HG03280 (cell line): ENCODE results near the gene MYOCD.

Experiments
- ATAC-seq: cut with Tn5 transposase; IDR thresholded peaks from one replicate; pipeline ENCODE4 v1.9.1; 2021; ENCODE audit warnings: mild to moderate bottlenecking, moderate library complexity; ENCODE audit not compliant: unreplicated experiment

MYOCD gene

GRCh38 chr17:12640364-12640763 is 25.3 kb upstream of the MYOCD start:
- no peak for ATAC-seq

- no peak for ATAC-seq
These were observed 24.6 kb upstream of the MYOCD start for GRCh38 chr17:12641084-12641483.

- no peak for ATAC-seq
These were observed 23.7 kb upstream of the MYOCD start for GRCh38 chr17:12642034-12642433.

- ATAC-seq, result no peak
These were observed 21.9 kb upstream of the MYOCD start for GRCh38 chr17:12643822-12644221.

- no peak for ATAC-seq
These were observed 21.1 kb upstream of the MYOCD start for GRCh38 chr17:12644623-12645022.

- ATAC-seq, result no peak
These were observed 18.8 kb upstream of the MYOCD start for GRCh38 chr17:12646761-12647422.

- ATAC-seq, result no peak
These were observed 17.2 kb upstream of the MYOCD start for GRCh38 chr17:12648498-12648897.

GRCh38 chr17:12655936-12656335 is 9.8 kb upstream of the MYOCD start:
- ATAC-seq, result no peak

- no peak for ATAC-seq
These were observed 9.3 kb upstream of the MYOCD start for GRCh38 chr17:12656354-12656753.

- no peak for ATAC-seq
These were observed 6.2 kb upstream of the MYOCD start for GRCh38 chr17:12659500-12659899.

GRCh38 chr17:12664252-12664651 is 1.4 kb upstream of the MYOCD start:
- no peak for ATAC-seq

GRCh38 chr17:12664894-12665262 is 812 bp upstream of the MYOCD start:
- no peak for ATAC-seq

- ATAC-seq, result no peak
These were observed 1.0 kb downstream of the MYOCD start for GRCh38 chr17:12666718-12667117.

GRCh38 chr17:12667299-12667958 is 1.7 kb downstream of the MYOCD start:
- ATAC-seq, result no peak

GRCh38 chr17:12671906-12672305 is 6.2 kb downstream of the MYOCD start:
- no peak for ATAC-seq

GRCh38 chr17:12672947-12673346 is 7.3 kb downstream of the MYOCD start:
- ATAC-seq, result no peak

- no peak for ATAC-seq
These were observed 8.1 kb downstream of the MYOCD start for GRCh38 chr17:12673788-12674187.

GRCh38 chr17:12680407-12680897 is 14.8 kb downstream of the MYOCD start:
- no peak for ATAC-seq

- ATAC-seq, result no peak
These were observed 15.3 kb downstream of the MYOCD start for GRCh38 chr17:12680993-12681392.

- ATAC-seq, result no peak
These were observed 17.6 kb downstream of the MYOCD start for GRCh38 chr17:12683299-12683698.

GRCh38 chr17:12686486-12686885 is 20.8 kb downstream of the MYOCD start:
- ATAC-seq, result no peak

GRCh38 chr17:12688382-12688781 is 22.7 kb downstream of the MYOCD start:
- no peak for ATAC-seq

GRCh38 chr17:12691173-12691572 is 25.5 kb downstream of the MYOCD start:
- ATAC-seq, result no peak
